SK-N-SH (cell line): ENCODE data around the gene SAMD8. TPM values are rescaled to one million over a fixed set of nuclear protein-coding genes. Genes with fewer than 3 reads are reported as not detected.
"Not testable (repeated sequence)": the region's sequence is repeated elsewhere in the genome, so short reads cannot be mapped to it uniquely, and the experiment has no call there.

Experiments used
- CTCF ChIA-PET: fragments of 300-600, 350-600 bp; formaldehyde crosslinking; extraction: SDS; loops from one replicate; lab custom pipeline; 2021; lab: Yijun Ruan, JAX
- POLR2A ChIA-PET: fragments of 350-600 bp; sonication (Branson Sonifier 250); formaldehyde crosslinking; extraction: SDS; loops from one replicate; lab custom pipeline; 2020; ENCODE audit warnings: antibody characterized with exemption, inconsistent platforms; lab: Yijun Ruan, JAX
- DNase-seq: peaks from one replicate; pipeline ENCODE4 v3.0.0; 2012
- H2AFZ ChIP-seq: fragments of 200-600 bp; sonication (generic); 2 replicates; pipeline ENCODE4 v1.8.1; 2016; ENCODE audit warnings: antibody characterized with exemption, mild to moderate bottlenecking, low read depth
- H3F3A ChIP-seq: fragments of 200-600 bp; sonication (generic); replicated peaks from 2 replicates; pipeline ENCODE3; 2016; ENCODE audit warnings: antibody characterized with exemption, mild to moderate bottlenecking; ENCODE audit not compliant: insufficient read depth
- H3K27ac ChIP-seq, 2 experiments: fragments of 200-500 bp in 1 of 2; fragments of 200-600 bp in 1 of 2; sonication (Bioruptor generic) in 1 of 2; sonication (generic), shearing (Covaris generic) in 1 of 2; 2 replicates each; pipeline versions ENCODE4 v1.5.1 to v1.6.1; 2014 to 2016; ENCODE audit warnings: low read depth in 2 of 2, inconsistent platforms in 1 of 2, low read length in 1 of 2, mild to moderate bottlenecking in 1 of 2, mixed read lengths in 1 of 2
- H3K27me3 ChIP-seq: fragments of 200-600 bp; sonication (generic), shearing (Covaris generic); 2 replicates; pipeline ENCODE4 v1.6.1; 2016; ENCODE audit warnings: mixed run types; ENCODE audit not compliant: insufficient read depth
- H3K36me3 ChIP-seq, 2 experiments: fragments of 200-500 bp in 1 of 2; fragments of 200-600 bp in 1 of 2; sonication (Bioruptor generic) in 1 of 2; sonication (generic) in 1 of 2; replicated peaks in 1 of 2; 2 replicates each; pipeline versions ENCODE3 to v1.5.1; 2014 to 2016; ENCODE audit warnings: low read length in 1 of 2, mild to moderate bottlenecking in 1 of 2; ENCODE audit not compliant: insufficient read depth in 2 of 2, control insufficient read depth in 1 of 2
- H3K4me1 ChIP-seq, 2 experiments: fragments of 200-500 bp in 1 of 2; fragments of 200-600 bp in 1 of 2; sonication (Bioruptor generic) in 1 of 2; sonication (generic), shearing (Covaris generic) in 1 of 2; 2 replicates each; pipeline versions ENCODE4 v1.5.1 to v1.6.1; 2014 to 2016; ENCODE audit warnings: low read depth in 1 of 2, low read length in 1 of 2, mixed run types in 1 of 2; ENCODE audit not compliant: insufficient read depth in 2 of 2, control insufficient read depth in 1 of 2
- H3K4me2 ChIP-seq: fragments of 200-600 bp; sonication (generic), shearing (Covaris generic); 2 replicates; pipeline ENCODE4 v1.6.1; 2017; ENCODE audit warnings: mixed run types
- H3K4me3 ChIP-seq, 2 experiments: fragments of 200-500 bp in 1 of 2; fragments of 200-600 bp in 1 of 2; sonication (Bioruptor generic) in 1 of 2; sonication (generic), shearing (Covaris generic) in 1 of 2; 2 replicates each; pipeline versions ENCODE4 v1.5.1 to v1.8.1; 2014 to 2016; ENCODE audit warnings: low read depth in 2 of 2, inconsistent platforms in 1 of 2, low read length in 1 of 2, mild to moderate bottlenecking in 1 of 2, mixed read lengths in 1 of 2, moderate library complexity in 1 of 2
- H3K79me2 ChIP-seq: fragments of 200-600 bp; sonication (generic); 2 replicates; pipeline ENCODE4 v1.8.1; 2017; ENCODE audit warnings: mild to moderate bottlenecking; ENCODE audit not compliant: insufficient read depth
- H3K9ac ChIP-seq: fragments of 200-600 bp; sonication (generic); 2 replicates; pipeline ENCODE4 v1.6.1; 2017; ENCODE audit warnings: mixed run types
- H3K9me2 ChIP-seq: fragments of 200-600 bp; sonication (generic); 2 replicates; pipeline ENCODE4 v1.6.1; 2017; ENCODE audit warnings: mixed run types
- H3K9me3 ChIP-seq: fragments of 200-600 bp; sonication (generic); 2 replicates; pipeline ENCODE4 v1.6.1; 2017; ENCODE audit warnings: mixed run types, mild to moderate bottlenecking, moderate library complexity
- H4K20me1 ChIP-seq: fragments of 200-600 bp; sonication (generic); 2 replicates; pipeline ENCODE4 v1.6.1; 2017; ENCODE audit warnings: mild to moderate bottlenecking, mixed run types; ENCODE audit not compliant: insufficient read depth
- CTCF ChIP-seq: fragments of 200-600 bp; sonication (generic); IDR thresholded peaks from 2 replicates; pipeline ENCODE4 v1.6.1; 2017; ENCODE audit warnings: antibody characterized with exemption, mild to moderate bottlenecking, moderate library complexity
- GATA2 ChIP-seq: sonication (generic); formaldehyde crosslinking; IDR thresholded peaks from 2 replicates; pipeline ENCODE4 v1.5.0; 2020; ENCODE audit warnings: mild to moderate bottlenecking, missing genetic modification reagents
- NFIC ChIP-seq: IDR thresholded peaks from 2 replicates; pipeline ENCODE4 v1.4.0; 2012; ENCODE audit warnings: borderline replicate concordance
- NRF1 ChIP-seq: IDR thresholded peaks from 2 replicates; pipeline ENCODE4 v1.6.1; 2012; ENCODE audit warnings: low read depth, mild to moderate bottlenecking, low read length
- POLR2AphosphoS5 ChIP-seq: IDR thresholded peaks from 2 replicates; pipeline ENCODE4 v1.6.1; 2012; ENCODE audit warnings: low read depth, low read length
- RAD21 ChIP-seq: IDR thresholded peaks from 2 replicates; pipeline ENCODE4 v1.6.1; 2012; ENCODE audit warnings: mild to moderate bottlenecking, low read length
- RCOR1 ChIP-seq: fragments of 150-350 bp; IDR thresholded peaks from 2 replicates; pipeline ENCODE4 v1.6.1; 2017; ENCODE audit warnings: antibody characterized with exemption, low read length
- REST ChIP-seq: IDR thresholded peaks from 2 replicates; pipeline ENCODE4 v1.6.1; 2012; ENCODE audit warnings: mild to moderate bottlenecking, low read depth, low read length, moderate library complexity
- RXRA ChIP-seq: IDR thresholded peaks from 2 replicates; pipeline ENCODE4 v1.4.0; 2012; ENCODE audit warnings: low read depth, mild to moderate bottlenecking, borderline replicate concordance
- SMC3 ChIP-seq: IDR thresholded peaks from 2 replicates; pipeline ENCODE4 v1.6.1; 2012; ENCODE audit warnings: low read depth, low read length, improper control_type of control experiment
- TCF12 ChIP-seq: IDR thresholded peaks from 2 replicates; pipeline ENCODE4 v1.4.0; 2012
- WGBS: methylation state at CpG from one replicate; pipeline ENCODE4 v1.1.6; 2017; ENCODE audit warnings: low lambda C conversion rate; 5-methylcytosine and 5-hydroxymethylcytosine counted together
- polyA plus RNA-seq, 3 experiments: library from polyadenylated mRNA; depleted of rRNA; stranded (reverse); fragments of >200 nt; gene quantifications; 2 replicates each; pipeline ENCODE4 v1.2.3, GENCODE V29; 2012

The SAMD8 gene
- polyA plus RNA-seq, 1 of the 3 experiments (the other 2 are of a cell fraction), result 9.7 TPM

GRCh38 chr10:75106891-75107290 lies 4.6 kb upstream of the SAMD8 start:
- CTCF ChIA-PET, result interaction anchor here (0.6 to 6.4 kb wide), 4 partner anchors 9 to 863 kb away, joined by 3 to 36 read pairs (median 4); no protein-coding TSS in a partner anchor
- POLR2A ChIA-PET, DNase-seq: not testable (repeated sequence)

GRCh38 chr10:75107756-75108683 lies 3.4 kb upstream of the SAMD8 start:
- TF ChIP-seq TCF12, result no peak
- TF ChIP-seq NFIC, result no peak
- TF ChIP-seq NRF1, result no peak
- no peak for TF ChIP-seq RXRA
- no peak for TF ChIP-seq POLR2AphosphoS5
- TF ChIP-seq RAD21, result no peak
- TF ChIP-seq SMC3, result no peak
- no peak for TF ChIP-seq GATA2 (CRISPR knock-in tag)
- no peak for TF ChIP-seq RCOR1
- TF ChIP-seq REST, result no peak
- TF ChIP-seq CTCF, result no peak
- Histone ChIP-seq H3K4me1 (peaks cover 0 to 6% of the 10 kb centered on the region in 2 experiments; a peak in 3 of 4 replicates), H2AFZ (no peak overlapping the region), H3K9me3 (no peaks in the 10 kb centered on the region), H3K4me3 (no peak overlapping the region), H3K79me2 (peaks cover 11% of the 10 kb centered on the region), H3K9me2 (no peaks in the 10 kb centered on the region), H3K36me3 (no peaks in the 10 kb centered on the region), H3K27me3 (no peaks in the 10 kb centered on the region), H3K9ac (no peak overlapping the region), H3K4me2 (no peak overlapping the region), H3K27ac (no peak overlapping the region), H3F3A (peaks cover 25% of the 10 kb centered on the region), H4K20me1 (peaks cover 5% of the 10 kb centered on the region; the same call in 1 of the 2 replicates)
- CTCF ChIA-PET, result interaction anchor here (0.8 to 6.4 kb wide), 9 partner anchors 8 to 881 kb away, joined by 3 to 36 read pairs (median 6); partner anchors contain the start of gene COMTD1
- 83% methylated on average over 14 of the region's 25 CpGs for WGBS
- DNase-seq, result no peak
- POLR2A ChIA-PET, result no interaction called here

More at GRCh38 chr10:75106891-75107290, 4.6 kb upstream of the SAMD8 start:
- not testable (repeated sequence) for H3K9me2 ChIP-seq, H3K9ac ChIP-seq, H3K36me3 ChIP-seq, H3K4me2 ChIP-seq, H4K20me1 ChIP-seq, H3K4me3 ChIP-seq, H3K27me3 ChIP-seq, H2AFZ ChIP-seq, H3K9me3 ChIP-seq, H3K27ac ChIP-seq, H3K4me1 ChIP-seq, H3K79me2 ChIP-seq
- H3F3A ChIP-seq, result peaks cover 15% of the 10 kb centered on the region
- WGBS, result 94% methylated on average over 5 of the region's 9 CpGs
